A673 (cell line): ENCODE results near the gene KDM4B. TPM values are rescaled to one million over a fixed set of nuclear protein-coding genes. Genes with fewer than 3 reads are reported as not detected.

ENCODE experiments used
- BruUV-seq: library from RNA; stranded (reverse); fragments of 400-500 nt; replicated peaks from 2 replicates; lab custom pipeline; 2021; lab: Mats Ljungman, UMichigan
- CTCF ChIA-PET: fragments of 300-600 bp; sonication (Branson Sonifier 250); formaldehyde crosslinking; loops from one replicate; lab custom pipeline; 2022; ENCODE audit warnings: antibody characterized with exemption; lab: Charles Lee
- POLR2A ChIA-PET: fragments of 300-600 bp; sonication (Branson Sonifier 250); formaldehyde crosslinking; loops from one replicate; lab custom pipeline; 2022; ENCODE audit warnings: antibody characterized with exemption; ENCODE audit not compliant: low non-redundant PET; lab: Charles Lee
- DNase-seq: peaks from one replicate; pipeline ENCODE4 v3.0.0-alpha.2; 2015; ENCODE audit warnings: low spot score
- H3K27ac ChIP-seq: fragments of 200-600 bp; sonication (generic); 2 replicates; pipeline ENCODE4 v1.5.1; 2016; ENCODE audit warnings: mixed run types, low read depth, mild to moderate bottlenecking, mixed read lengths, antibody characterized with exemption, low read length; ENCODE audit not compliant: poor library complexity, severe bottlenecking
- H3K27me3 ChIP-seq: fragments of 200-600 bp; sonication (generic); replicated peaks from 2 replicates; pipeline ENCODE4 v1.6.1; 2017; ENCODE audit warnings: mixed run types, low read depth, mild to moderate bottlenecking, mixed read lengths, antibody characterized with exemption, low read length; ENCODE audit not compliant: insufficient read depth, poor library complexity
- H3K36me3 ChIP-seq: fragments of 200-600 bp; sonication (generic); 2 replicates; pipeline ENCODE4 v1.6.1; 2016; ENCODE audit warnings: mixed run types, mild to moderate bottlenecking, mixed read lengths, antibody characterized with exemption, low read length; ENCODE audit not compliant: insufficient read depth, poor library complexity, severe bottlenecking
- H3K4me1 ChIP-seq: fragments of 200-600 bp; sonication (generic); 2 replicates; pipeline ENCODE4 v1.6.1; 2017; ENCODE audit warnings: mixed run types, mild to moderate bottlenecking, mixed read lengths, antibody characterized with exemption, low read length; ENCODE audit not compliant: insufficient read depth, poor library complexity, severe bottlenecking
- H3K4me3 ChIP-seq: fragments of 200-600 bp; sonication (generic); 2 replicates; pipeline ENCODE4 v1.5.1; 2016; ENCODE audit warnings: low read depth, mixed run types, mild to moderate bottlenecking, mixed read lengths, low read length; ENCODE audit not compliant: poor library complexity, severe bottlenecking
- H3K9me3 ChIP-seq: fragments of 200-600 bp; sonication (generic); 2 replicates; pipeline ENCODE4 v1.6.1; 2016; ENCODE audit warnings: mixed run types, low read depth, mild to moderate bottlenecking, mixed read lengths, antibody characterized with exemption, low read length; ENCODE audit not compliant: poor library complexity, severe bottlenecking
- CTCF ChIP-seq: fragments of 300-800, 200-600 bp; sonication (generic); conservative IDR thresholded peaks from 2 replicates; pipeline ENCODE4 v1.5.1; 2017; ENCODE audit warnings: low read depth, mild to moderate bottlenecking, antibody characterized with exemption, low read length, moderate library complexity, mixed read lengths
- EZH2 ChIP-seq: fragments of 200-600 bp; sonication (generic); IDR thresholded peaks from 2 replicates; pipeline ENCODE4 v1.6.1; 2017; ENCODE audit warnings: borderline replicate concordance, low read depth, mild to moderate bottlenecking, mixed read lengths, antibody characterized with exemption, low read length; ENCODE audit not compliant: poor library complexity, severe bottlenecking
- intact Hi-C: fragments of 100-400 bp; cut with micrococcal nuclease; formaldehyde crosslinking; loops from one replicate; pipeline ENCODE4 v1.10.0; 2022; ENCODE audit not compliant: unreplicated experiment
- total RNA-seq: library from RNA; stranded (reverse); gene quantifications from 2 replicates; pipeline ENCODE4 v1.2.3, GENCODE V29; 2021

KDM4B gene
- total RNA-seq, 1 experiment from 2014 or later: 30.0 TPM

- TF ChIP-seq CTCF (no peak), EZH2 (no peak)
- DNase-seq: no peak
- no TSS peak for BruUV-seq
- Histone ChIP-seq H3K4me1 (peaks cover 47% of the 10 kb centered on the region), H3K9me3 (no peaks in the 10 kb centered on the region), H3K27ac (peak overlapping the region; percentile 46), H3K27me3 (no peaks in the 10 kb centered on the region), H3K36me3 (no peaks in the 10 kb centered on the region), H3K4me3 (no peak overlapping the region)
- CTCF ChIA-PET: interaction anchor here (0.6 to 1.5 kb wide), 6 partner anchors 65 to 330 kb away, joined by 3 to 9 read pairs (median 6); no protein-coding TSS in a partner anchor
- intact Hi-C loops: loop anchor here (5.0 to 10.0 kb wide), 3 partner anchors 90 to 307 kb away; no protein-coding TSS in a partner anchor
- POLR2A ChIA-PET: no interaction called here
Measured at GRCh38 chr19:5047251-5047935, 78.5 kb downstream of the KDM4B start.

- intact Hi-C loops: loop anchor here (2.0 to 10.0 kb wide), 4 partner anchors 89 to 329 kb away; no protein-coding TSS in a partner anchor
- ChIA-PET CTCF (interaction anchor here (0.5 to 1.5 kb wide), 22 partner anchors 9 to 537 kb away, joined by 3 to 11 read pairs (median 4); partner anchors contain the start of gene PTPRS), POLR2A (no interaction called here)
- DNase-seq: peak; percentile 93
- H3K36me3 ChIP-seq: no peaks in the 10 kb centered on the region
- H3K4me3 ChIP-seq: no peak overlapping the region
- H3K4me1 ChIP-seq: peaks cover 47% of the 10 kb centered on the region
- BruUV-seq: no TSS peak
- peak overlapping the region; percentile 72 for H3K27ac ChIP-seq
- no peaks in the 10 kb centered on the region for H3K9me3 ChIP-seq
- H3K27me3 ChIP-seq: no peaks in the 10 kb centered on the region
- no peak for TF ChIP-seq EZH2
- peak; percentile 98 for TF ChIP-seq CTCF
Measured at GRCh38 chr19:5048091-5048726, 79.3 kb downstream of the KDM4B start.

- peak; percentile 79 for DNase-seq
- BruUV-seq: no TSS peak
- CTCF ChIA-PET: interaction anchor here (0.5 to 1.5 kb wide), 24 partner anchors 10 to 537 kb away, joined by 3 to 11 read pairs (median 4); no protein-coding TSS in a partner anchor
- Histone ChIP-seq H3K4me1 (peaks cover 47% of the 10 kb centered on the region), H3K27me3 (no peaks in the 10 kb centered on the region), H3K4me3 (no peak overlapping the region), H3K9me3 (no peaks in the 10 kb centered on the region), H3K36me3 (no peaks in the 10 kb centered on the region), H3K27ac (peak overlapping the region; percentile 72)
- intact Hi-C loops: loop anchor here (2.0 to 10.0 kb wide), 4 partner anchors 88 to 328 kb away; no protein-coding TSS in a partner anchor
- TF ChIP-seq EZH2: no peak
- TF ChIP-seq CTCF: no peak
- POLR2A ChIA-PET: no interaction called here
Measured at GRCh38 chr19:5048727-5049553, 80.0 kb downstream of the KDM4B start.
